Spleen (tissue), 11 donors: ENCODE results near the gene CCDC92B. TPM values are rescaled to one million over a fixed set of nuclear protein-coding genes. Genes with fewer than 3 reads are reported as not detected.
"Not testable (repeated sequence)": the region's sequence is repeated elsewhere in the genome, so short reads cannot be mapped to it uniquely, and the experiment has no call there.

ENCODE experiments used
- DNase-seq: peaks from one replicate; pipeline ENCODE4 v3.0.0-alpha.2; 2020
- H3K27ac ChIP-seq, 8 donors: fragments of 200-600 bp; sonication (generic) in 7 of 8; 1 replicate in 4 of 8; 2 replicates in 4 of 8; pipeline versions ENCODE4 v1.5.0 to v1.8.0; 2016 to 2021; ENCODE audit warnings: inconsistent platforms in 4 of 8, mild to moderate bottlenecking in 4 of 8, moderate library complexity in 1 of 8
- H3K27me3 ChIP-seq, 7 donors: fragments of 200-600 bp; sonication (generic) in 6 of 7; replicated peaks in 1 of 7; 1 replicate in 4 of 7; 2 replicates in 3 of 7; pipeline versions ENCODE4 v1.5.0 to v1.8.0; 2016 to 2021; ENCODE audit warnings: inconsistent platforms in 3 of 7, mild to moderate bottlenecking in 1 of 7
- H3K36me3 ChIP-seq, 6 donors: fragments of 200-600 bp; sonication (generic) in 5 of 6; 1 replicate in 4 of 6; 2 replicates in 2 of 6; pipeline versions ENCODE4 v1.5.0 to v1.8.0; 2016 to 2021; ENCODE audit warnings: inconsistent platforms in 2 of 6
- H3K4me1 ChIP-seq, 6 donors: fragments of 200-600 bp; sonication (generic) in 5 of 6; 1 replicate in 3 of 6; 2 replicates in 3 of 6; pipeline versions ENCODE4 v1.5.0 to v1.8.0; 2016 to 2021; ENCODE audit warnings: inconsistent platforms in 3 of 6
- H3K4me3 ChIP-seq, 8 donors: fragments of 200-600 bp; sonication (generic) in 7 of 8; 1 replicate in 4 of 8; 2 replicates in 4 of 8; pipeline versions ENCODE4 v1.5.0 to v1.8.0; 2016 to 2021; ENCODE audit warnings: inconsistent platforms in 4 of 8, mild to moderate bottlenecking in 4 of 8, moderate library complexity in 2 of 8
- H3K9me3 ChIP-seq, 8 donors: fragments of 200-600 bp; sonication (generic) in 7 of 8; 1 replicate in 4 of 8; 2 replicates in 4 of 8; pipeline versions ENCODE4 v1.5.0 to v1.8.0; 2016 to 2021; ENCODE audit warnings: inconsistent platforms in 4 of 8
- CTCF ChIP-seq, 11 experiments: fragments of 200-600 bp in 7 of 11; fragments of 450-650 bp in 4 of 11; sonication (generic) in 4 of 11; IDR thresholded peaks in 8 of 11; conservative IDR thresholded peaks in 3 of 11; 1 replicate in 7 of 11; 2 replicates in 4 of 11; pipeline versions ENCODE4 v1.4.0 to v1.8.0; 2016 to 2021; ENCODE audit warnings: antibody characterized with exemption in 11 of 11, inconsistent platforms in 4 of 11, mild to moderate bottlenecking in 1 of 11
- POLR2A ChIP-seq, 3 donors: fragments of 450-650 bp; IDR thresholded peaks; one replicate each; pipeline ENCODE4 v1.5.1; 2017; ENCODE audit warnings: antibody characterized with exemption in 3 of 3, mild to moderate bottlenecking in 1 of 3
- POLR2AphosphoS5 ChIP-seq, 3 donors: sonication (generic); formaldehyde crosslinking; IDR thresholded peaks; one replicate each; pipeline ENCODE4 v1.5.1; 2017; ENCODE audit warnings: antibody characterized with exemption in 3 of 3
- WGBS, 5 donors: extraction: QIAGEN DNeasy Blood & Tissue Kit in 3 of 5; methylation state at CpG; one replicate each; pipeline versions ENCODE4 v1.1.5 to v1.1.7; 2013 to 2018; 5-methylcytosine and 5-hydroxymethylcytosine counted together
- intact Hi-C: fragments of 100-400 bp; cut with DNase I; formaldehyde crosslinking; loops from one replicate; pipeline ENCODE4 v1.15.0; 2023; ENCODE audit warnings: low total_unique reads
- polyA plus RNA-seq, 3 donors: library from polyadenylated mRNA; stranded (reverse); fragments of 200-250 nt; gene quantifications; one replicate each; pipeline ENCODE4 v1.2.1, GENCODE V29; 2013
- total RNA-seq, 7 donors: library from RNA; depleted of rRNA in 3 of 7; stranded (reverse); fragments of >200 nt in 3 of 7; fragmentation: NEBNext Ultra II Directional in 4 of 7; extraction: Animal tissue kit (Norgen Biotek cat#: 25700) in 4 of 7; gene quantifications; one replicate each; pipeline versions ENCODE4 v1.1.0 to v1.2.1, GENCODE V29; 2016 to 2021
- donor health status: healthy with polysubstance abuse.
- donor health status: DM: no; HTN: no; CAD: no; lungs with moderate emphysema.
- donor health status: DM: no; HTN: no; CAD: no.
- donor health status: Bipolar disorder and iron deficiency.
- donor health status: healthy.
- donor health status: DM: no; HTN: no; CAD: no.
- donor health status: DM: yes; HTN: yes; CAD: no.

CCDC92B gene
- total and polyA plus RNA-seq, 10 donors: 0.03 to 0.26 (median 0.20) TPM; not detected in 3

GRCh38 chr17:2786176-2786881, 36.9 kb upstream of the CCDC92B start:
- H3K27ac ChIP-seq: peak overlapping the region in 2 of 8 donors; percentile 43 to 71
- H3K36me3 ChIP-seq: no peaks in the 10 kb centered on the region
- no peak for TF ChIP-seq POLR2A (IDR thresholded peaks at IDR 0.05)
- peak; percentile 71 to 88 (median 74) for TF ChIP-seq POLR2AphosphoS5 (IDR thresholded peaks at IDR 0.05)
- peak; percentile 85 to 97 (median 93) for TF ChIP-seq CTCF (IDR thresholded peaks at IDR 0.05 in 8 of 11, conservative IDR thresholded peaks at IDR 0.05 in 3 of 11)
- WGBS, 5 donors: 22 to 40% (median 27%) methylated on average over 14 to 21 of the region's 21 CpGs
- peaks cover 0 to 28% (median 7%) of the 10 kb centered on the region in 7 donors for H3K27me3 ChIP-seq
- peak overlapping the region in 1 of 8 donors; percentile 0 for H3K4me3 ChIP-seq
- peaks cover 3 to 35% (median 20%) of the 10 kb centered on the region in 6 donors for H3K4me1 ChIP-seq
- intact Hi-C loops: loop anchor here (5.0 kb wide), 1 partner anchor 226 kb away; no protein-coding TSS in a partner anchor
- H3K9me3 ChIP-seq: peaks cover 0 to 7% (median 0%) of the 10 kb centered on the region in 8 donors
- DNase-seq: peak; percentile 97

- Histone ChIP-seq H3K27me3 (peaks cover 0 to 26% (median under 1%) of the 10 kb centered on the region in 7 donors), H3K4me1 (peaks cover 0 to 25% (median 10%) of the 10 kb centered on the region in 6 donors)
- H3K9me3 ChIP-seq, DNase-seq, H3K27ac ChIP-seq, H3K36me3 ChIP-seq, H3K4me3 ChIP-seq: not testable (repeated sequence)
- intact Hi-C loops: loop anchor here (5.0 kb wide), 1 partner anchor 227 kb away; no protein-coding TSS in a partner anchor
- 70 to 83% (median 80%) methylated on average over 12 of the region's 12 CpGs for WGBS, 5 donors
Measured at GRCh38 chr17:2785376-2785775, 35.9 kb upstream of the CCDC92B start.

- no peak for DNase-seq
- 81 to 93% (median 92%) methylated on average over 7 to 8 of the region's 8 CpGs for WGBS, 5 donors
- peaks cover 0 to 26% (median 0%) of the 10 kb centered on the region in 7 donors for H3K27me3 ChIP-seq
- no peaks in the 10 kb centered on the region for H3K36me3 ChIP-seq
- no peak overlapping the region for H3K4me3 ChIP-seq
- H3K4me1 ChIP-seq: peaks cover 0 to 20% (median 9%) of the 10 kb centered on the region in 6 donors
- peaks cover 0 to 7% (median 0%) of the 10 kb centered on the region in 8 donors for H3K9me3 ChIP-seq
- intact Hi-C loops: loop anchor here (5.0 kb wide), 1 partner anchor 227 kb away; no protein-coding TSS in a partner anchor
- TF ChIP-seq CTCF (IDR thresholded peaks at IDR 0.05 in 8 of 11, conservative IDR thresholded peaks at IDR 0.05 in 3 of 11) (no peak), POLR2A (IDR thresholded peaks at IDR 0.05) (no peak), POLR2AphosphoS5 (IDR thresholded peaks at IDR 0.05) (no peak)
- H3K27ac ChIP-seq: no peak overlapping the region
Measured at GRCh38 chr17:2784864-2785263, 35.4 kb upstream of the CCDC92B start.

GRCh38 chr17:2783310-2784030, 34.0 kb upstream of the CCDC92B start:
- Histone ChIP-seq H3K4me1 (peaks cover 0 to 17% (median 8%) of the 10 kb centered on the region in 6 donors), H3K4me3 (no peak overlapping the region), H3K36me3 (no peaks in the 10 kb centered on the region), H3K27me3 (peaks cover 0 to 37% (median 0%) of the 10 kb centered on the region in 7 donors), H3K27ac (no peak overlapping the region), H3K9me3 (peaks cover 0 to 7% (median 0%) of the 10 kb centered on the region in 8 donors)
- no peak for DNase-seq
- intact Hi-C loops: no loop called here
- TF ChIP-seq POLR2AphosphoS5 (IDR thresholded peaks at IDR 0.05): no peak
- no peak for TF ChIP-seq CTCF (IDR thresholded peaks at IDR 0.05 in 8 of 11, conservative IDR thresholded peaks at IDR 0.05 in 3 of 11)
- no peak for TF ChIP-seq POLR2A (IDR thresholded peaks at IDR 0.05)
- 82 to 94% (median 91%) methylated on average over 4 of the region's 4 CpGs for WGBS, 5 donors
